ENCODE data around the gene MMP11. TPM values are rescaled to one million over a fixed set of nuclear protein-coding genes. Genes with fewer than 3 reads are reported as not detected.
"Not testable (repeated sequence)": the region's sequence is repeated elsewhere in the genome, so short reads cannot be mapped to it uniquely, and the experiment has no call there.

The MMP11 gene
- 10 to 100 TPM in 4 of 10 donors, 1 to 10 TPM in 6; 6.2 to 18.2 (median 8.7) TPM for polyA plus RNA-seq (ENCODE audit: insufficient read length in 10 of 10)
- long read RNA-seq, donor 1, partial matches to known transcripts = 27 of 28 reads
- long read RNA-seq, donor 1, other reads (novel, unspliced or antisense) = 0 of 28 reads
- long read RNA-seq, donor 2, partial matches to known transcripts = 0 of 2 reads
- long read RNA-seq, donor 2, other reads (novel, unspliced or antisense) = 0 of 2 reads
- long read RNA-seq, donor 3 = 0 reads
- long read RNA-seq, donor 4, partial matches to known transcripts = 24 of 26 reads
- long read RNA-seq, donor 4, other reads (novel, unspliced or antisense) = 0 of 26 reads
- long read RNA-seq, donor 5, partial matches to known transcripts = 0 of 2 reads
- long read RNA-seq, donor 5, other reads (novel, unspliced or antisense) = 0 of 2 reads
- long read RNA-seq, donor 6, transcript MMP11-201 (8 exons, 2,291 nt) = major isoform, 6 of 7 reads
- long read RNA-seq, donor 6, partial matches to known transcripts = 0 of 7 reads
- long read RNA-seq, donor 6, other reads (novel, unspliced or antisense) = 0 of 7 reads
- long read RNA-seq, donor 7, partial matches to known transcripts = 25 of 36 reads
- long read RNA-seq, donor 7, other reads (novel, unspliced or antisense) = 10 of 36 reads
- long read RNA-seq, donor 8, partial matches to known transcripts = 25 of 26 reads
- long read RNA-seq, donor 8, other reads (novel, unspliced or antisense) = 0 of 26 reads
- long read RNA-seq, donor 9, partial matches to known transcripts = 6 of 30 reads
- long read RNA-seq, donor 9, other reads (novel, unspliced or antisense) = 24 of 30 reads

DNA sequence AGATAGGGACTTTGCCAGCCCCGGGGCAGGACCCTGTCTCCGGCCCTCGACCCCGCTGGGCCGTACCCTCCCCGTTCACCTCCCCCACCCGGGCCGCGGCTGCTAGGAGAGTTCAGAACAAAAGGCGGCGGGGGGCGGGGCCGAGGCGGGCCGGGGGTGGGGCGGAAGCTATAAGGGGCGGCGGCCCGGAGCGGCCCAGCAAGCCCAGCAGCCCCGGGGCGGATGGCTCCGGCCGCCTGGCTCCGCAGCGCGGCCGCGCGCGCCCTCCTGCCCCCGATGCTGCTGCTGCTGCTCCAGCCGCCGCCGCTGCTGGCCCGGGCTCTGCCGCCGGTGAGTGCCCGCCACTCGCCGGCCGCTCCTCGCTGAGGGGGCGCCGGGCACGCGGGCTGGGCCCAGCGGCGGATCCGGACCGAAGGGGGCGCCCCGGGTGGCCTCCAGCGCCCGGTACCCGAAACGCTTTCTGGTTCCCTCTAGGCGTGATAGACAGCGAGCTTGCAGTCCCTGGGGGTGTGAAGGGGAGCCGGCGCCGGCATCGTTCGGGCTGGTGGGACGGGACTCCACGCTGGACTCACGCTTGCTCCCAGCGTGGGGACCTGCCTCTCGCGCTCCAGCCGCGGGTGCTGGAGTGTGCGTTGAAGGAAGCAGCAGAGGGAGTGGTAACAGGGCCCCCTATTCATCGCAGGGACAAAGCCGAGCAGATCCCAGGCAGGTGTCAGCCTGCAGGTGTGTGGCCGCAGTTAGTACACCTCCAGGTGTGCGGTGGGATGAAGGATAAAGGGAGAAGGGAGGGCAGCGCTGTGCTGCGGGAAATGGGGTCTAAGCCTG, at the start of gene MMP11:
TSS of gene MMP11 (plus strand) at position 201 of the 825 bp plus-strand sequence. CDS start at position 223, 22 bp downstream.
- DNase-seq = peak in 2 of 3 donors; percentile 39 to 65

DNA sequence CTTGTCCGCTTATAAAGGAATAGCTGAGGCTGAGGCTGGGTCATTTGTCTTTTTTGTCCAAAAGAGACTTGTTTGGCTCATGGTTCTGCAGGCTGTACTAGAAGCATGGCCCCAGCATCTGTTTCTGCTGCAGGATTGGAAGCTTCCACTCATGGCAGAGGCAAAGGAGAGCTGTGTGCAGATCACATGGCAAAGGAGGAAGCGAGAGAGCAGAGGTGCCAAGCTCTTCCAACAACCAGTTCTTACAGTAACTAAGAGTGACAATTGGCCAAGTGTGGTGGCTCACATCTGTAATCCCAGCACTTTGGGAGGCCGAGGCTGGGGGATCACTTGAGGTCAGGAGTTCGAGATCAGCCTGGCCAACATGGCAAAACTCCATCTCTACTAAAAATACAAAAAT, 44.5 kb upstream of the MMP11 start:
- not testable (repeated sequence) for DNase-seq

DNA sequence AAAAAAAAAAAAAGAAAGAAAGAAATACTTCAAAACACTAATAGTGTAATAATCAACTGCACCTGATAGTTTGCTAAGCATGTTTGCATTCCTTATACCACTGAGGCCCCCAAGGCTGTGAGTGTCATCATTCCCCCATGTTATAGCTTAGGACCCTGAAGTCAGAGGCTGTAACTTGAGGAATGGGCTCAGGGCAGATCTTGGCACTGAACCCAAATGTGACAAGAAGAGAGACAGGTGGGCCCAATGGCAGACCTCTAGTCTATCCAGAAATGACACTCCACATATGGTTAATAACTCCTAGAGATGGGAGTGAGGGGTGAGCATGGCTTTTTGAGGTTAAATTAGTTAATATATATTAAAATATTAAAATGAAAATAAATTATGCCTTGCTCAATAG, 35.0 kb upstream of the MMP11 start:
- peak in 1 of 3 donors; percentile 20 for DNase-seq

DNA sequence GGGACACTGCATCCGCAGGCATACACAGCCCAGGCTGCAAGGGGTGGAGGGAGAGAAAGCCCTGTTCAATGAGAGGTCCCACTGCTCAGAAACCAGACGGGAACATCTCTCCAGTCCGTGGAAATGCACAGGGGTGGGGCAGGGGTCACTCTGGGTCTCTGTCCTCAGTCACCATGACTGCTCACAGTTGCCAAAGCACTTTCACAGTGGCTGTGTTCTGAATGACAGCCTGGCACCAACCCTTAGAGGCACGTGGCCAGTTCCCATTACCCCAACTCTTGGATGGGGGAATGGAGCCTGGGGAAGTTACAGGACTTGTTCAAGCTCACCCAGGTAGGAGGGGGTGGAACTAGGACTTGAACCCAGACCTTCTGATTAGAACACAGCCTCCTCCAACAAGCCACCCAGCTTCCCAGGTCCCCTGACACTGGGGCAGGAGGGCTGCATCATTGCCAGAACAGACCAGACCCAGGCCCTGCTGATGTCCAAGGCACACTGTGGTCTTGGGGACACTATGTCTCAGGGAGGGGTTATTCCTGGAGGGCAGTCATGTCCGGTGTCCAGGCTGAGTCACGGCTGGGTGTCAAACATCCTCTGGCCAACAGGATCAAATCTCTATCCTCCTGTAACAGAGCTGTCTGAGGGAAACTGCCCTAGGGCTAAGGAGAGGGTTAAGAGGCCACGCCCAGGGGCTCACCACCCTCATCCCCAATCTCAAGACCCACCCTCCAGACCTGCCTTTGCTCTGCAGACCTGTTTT, 30.0 kb upstream of the MMP11 start:
- DNase-seq = no peak

DNA sequence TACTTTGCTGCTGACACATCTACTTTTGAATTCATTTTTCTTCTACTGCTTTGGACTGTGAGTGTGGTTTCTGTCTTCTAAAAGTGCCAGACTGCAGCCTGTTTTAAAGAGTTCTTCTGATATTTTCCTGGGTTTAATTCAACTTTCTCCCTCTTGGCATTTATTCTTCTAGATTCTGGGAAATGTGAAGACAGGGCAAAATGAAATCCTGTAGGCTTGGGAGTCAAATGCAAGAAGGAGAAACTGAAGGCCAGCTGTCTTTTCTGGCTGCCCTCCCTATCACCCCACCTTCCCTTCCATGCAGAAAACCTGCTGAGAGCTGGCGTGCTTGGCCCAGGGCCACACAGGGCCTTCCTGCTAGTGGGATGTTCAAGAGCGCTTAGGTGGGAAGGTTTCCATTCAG, 29.3 kb upstream of the MMP11 start:
- peak; percentile 45 to 78 (median 72) for DNase-seq

DNA sequence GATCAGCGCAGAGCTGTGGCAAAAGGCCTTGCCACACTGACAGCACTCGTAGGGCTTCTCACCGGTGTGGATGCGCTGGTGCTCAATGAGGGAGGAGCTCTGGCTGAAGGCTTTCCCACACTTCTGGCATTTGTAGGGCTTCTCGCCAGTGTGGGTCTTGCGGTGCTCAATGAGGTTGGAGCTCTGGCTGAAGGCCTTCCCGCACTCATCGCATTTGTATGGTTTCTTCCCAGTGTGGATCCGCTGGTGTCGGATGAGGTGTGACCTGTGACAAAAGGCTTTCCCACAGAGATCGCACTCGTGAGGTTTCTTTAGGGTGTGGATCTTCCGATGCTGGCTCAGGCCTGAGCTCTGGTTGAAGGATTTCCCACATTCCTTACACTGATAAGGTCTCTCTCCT, 28.6 kb upstream of the MMP11 start:
- DNase-seq = no peak

DNA sequence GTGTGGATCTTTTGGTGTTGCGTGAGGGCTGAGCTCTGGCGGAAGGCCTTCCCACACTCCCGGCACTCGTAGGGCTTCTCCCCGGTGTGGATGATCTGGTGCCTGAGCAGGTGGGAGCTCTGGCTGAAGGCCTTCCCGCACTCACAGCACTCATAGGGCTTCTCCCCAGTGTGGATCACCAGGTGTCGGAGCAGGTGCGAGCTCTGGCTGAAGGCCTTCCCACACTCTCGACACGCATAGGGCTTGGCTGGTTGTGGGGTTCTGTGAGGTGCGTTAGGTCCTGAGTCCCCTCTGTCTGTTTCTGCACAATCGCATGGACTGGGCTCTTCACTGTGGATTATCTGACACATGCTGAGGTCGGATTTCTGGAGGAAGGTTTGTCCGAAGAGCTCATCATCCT, 28.2 kb upstream of the MMP11 start:
- no peak for DNase-seq

GRCh38 chr22:23745791-23746190, 26.9 kb upstream of the MMP11 start:
- DNase-seq = no peak

- DNase-seq = peak in 2 of 3 donors; percentile 56 to 76
Measured at GRCh38 chr22:23749841-23750301, 22.8 kb upstream of the MMP11 start.

DNA sequence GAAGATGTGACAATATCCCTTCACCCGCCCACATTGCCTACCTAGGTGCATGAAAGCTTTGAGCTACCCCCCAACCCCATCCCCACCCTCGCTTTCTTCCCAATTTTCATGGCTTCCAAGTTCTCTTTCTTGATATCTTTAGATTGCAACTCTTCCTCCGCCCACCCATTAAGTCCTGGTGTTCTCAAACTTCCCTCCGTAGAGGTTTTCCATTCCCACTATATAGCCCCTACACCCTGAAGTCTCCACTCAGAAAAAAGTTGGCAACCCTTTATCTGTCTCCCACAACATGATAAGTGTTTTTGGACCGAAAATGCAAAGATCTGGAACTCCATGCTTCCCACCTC, 22.3 kb upstream of the MMP11 start:
- DNase-seq = peak in 1 of 3 donors; percentile 66

DNA sequence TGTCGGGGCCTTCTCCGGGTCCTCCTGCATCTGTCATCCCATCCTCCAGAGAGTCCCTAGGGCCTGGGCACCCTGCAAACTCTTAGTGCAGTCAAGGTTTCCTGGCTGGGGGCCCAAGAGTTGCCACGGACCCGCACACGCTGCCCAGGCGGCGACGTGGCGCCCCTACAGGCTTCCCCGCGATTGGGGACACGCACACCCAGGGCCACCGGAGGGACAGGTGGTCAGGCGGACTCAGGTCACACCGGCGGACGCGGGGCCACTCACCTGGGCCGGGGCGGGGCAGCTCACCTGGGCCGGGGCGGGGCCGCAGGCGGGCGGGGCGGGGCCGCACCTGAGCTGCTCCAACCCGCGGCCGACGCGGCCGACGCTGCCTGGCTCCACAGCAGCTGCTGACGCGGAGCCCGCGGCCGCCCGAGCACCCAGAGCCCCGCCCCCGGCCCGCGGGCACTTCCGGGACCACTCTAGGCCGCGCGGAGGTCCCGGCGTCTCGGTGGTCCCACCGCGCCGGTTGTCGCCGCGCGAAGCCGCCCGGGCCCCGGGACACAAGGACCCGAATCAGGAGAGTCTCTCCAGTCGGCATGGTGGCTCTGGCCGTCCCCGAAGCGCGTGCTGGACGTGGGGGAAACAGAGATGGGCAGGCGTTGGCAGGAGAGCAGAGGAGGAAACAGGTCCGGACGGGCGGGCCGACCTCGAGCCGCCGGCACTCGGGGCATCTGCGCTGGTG, 21.8 kb upstream of the MMP11 start, which contains the start of gene ZNF70:
TSS of gene ZNF70 (minus strand) at position 399 of the 727 bp plus-strand sequence. CDS start 5,972 bp downstream, outside the sequence.
- DNase-seq = peak; percentile 83 to 93 (median 90)

DNA sequence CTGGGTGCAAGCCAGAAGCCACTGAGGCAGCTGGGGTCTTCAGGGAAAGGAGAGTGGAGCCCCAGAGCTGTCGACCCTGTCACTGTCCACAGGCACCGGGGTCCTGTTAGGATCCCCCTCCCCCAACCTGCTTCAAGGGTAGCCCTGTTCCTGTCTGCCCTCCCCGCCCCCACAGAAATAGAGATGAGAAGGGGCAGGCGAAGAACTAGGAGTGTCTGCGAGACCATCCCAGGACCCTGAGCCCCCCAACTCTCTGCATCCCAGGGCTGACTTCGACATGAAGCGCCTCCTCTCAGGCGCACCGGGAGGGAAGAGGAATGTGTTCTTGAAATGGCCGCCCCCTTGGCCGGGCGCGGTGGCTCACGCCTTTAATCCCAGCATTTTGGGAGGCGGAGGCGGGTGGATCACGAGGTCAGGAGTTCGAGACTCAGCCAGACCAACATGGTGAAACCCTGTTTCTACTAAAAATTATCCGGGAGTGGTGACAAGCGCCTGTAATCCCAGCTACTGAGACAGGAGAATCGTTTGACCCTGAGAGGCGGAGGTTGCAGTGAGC, 21.1 kb upstream of the MMP11 start:
- DNase-seq = no peak

GRCh38 chr22:23752090-23752691, 20.5 kb upstream of the MMP11 start:
- DNase-seq = no peak

DNA sequence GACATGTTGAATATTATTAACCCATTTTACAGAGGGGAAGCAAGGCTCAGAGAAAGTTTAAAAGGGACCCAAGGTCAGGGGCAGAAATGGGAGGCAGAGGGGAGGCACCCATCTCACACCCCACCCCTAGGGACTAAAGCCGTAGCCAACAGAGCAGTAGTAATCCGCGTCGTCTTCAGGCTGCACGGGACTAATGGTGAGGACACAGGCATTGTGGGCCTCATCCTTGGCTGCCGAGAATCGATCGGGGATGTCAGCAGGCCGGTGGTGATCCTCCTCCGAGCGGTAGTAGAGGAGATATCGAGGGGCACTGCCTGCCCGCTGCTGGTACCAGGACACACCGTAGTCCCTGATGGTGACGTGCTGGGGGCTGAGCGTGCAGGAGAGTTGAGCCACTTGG, 19.9 kb upstream of the MMP11 start:
- DNase-seq = no peak

GRCh38 chr22:23753385-23753784, 19.3 kb upstream of the MMP11 start:
- DNase-seq = no peak

DNA sequence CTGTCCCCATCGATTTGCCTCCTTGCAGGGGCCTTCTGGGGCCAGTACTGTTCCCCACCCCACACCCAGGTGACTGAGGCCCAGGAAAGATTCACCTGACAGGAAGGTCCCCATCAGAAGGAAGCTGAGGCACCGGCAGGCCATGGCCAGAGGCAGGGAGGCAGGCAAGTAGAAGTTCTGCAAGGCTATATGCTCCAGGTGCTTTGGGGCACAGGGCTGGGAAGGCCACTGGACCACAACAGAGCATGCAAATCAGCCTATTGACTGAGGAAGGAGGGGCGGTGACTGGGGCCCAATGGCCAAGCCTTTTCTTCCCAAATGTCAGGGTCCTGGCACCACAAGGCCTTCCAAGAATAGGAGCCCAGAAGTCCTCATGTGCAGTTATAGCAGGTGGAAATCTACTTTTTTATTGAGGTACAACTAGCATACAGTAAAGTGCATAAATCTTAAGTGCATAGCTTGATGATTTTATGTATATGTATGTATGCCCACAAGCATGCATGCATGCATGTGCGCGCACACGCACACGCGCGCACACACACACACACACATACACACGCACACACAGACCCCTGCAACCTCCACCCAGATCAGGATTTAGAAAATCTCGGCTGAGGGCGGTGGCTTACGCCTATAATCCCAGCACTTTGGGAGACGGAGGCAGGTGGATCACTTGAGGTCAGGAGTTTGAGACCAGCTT, 18.3 kb upstream of the MMP11 start, which contains the start of gene VPREB3:
TSS of gene VPREB3 (minus strand) at position 206 of the 700 bp plus-strand sequence. CDS start at position 144, 62 bp downstream.
- DNase-seq = no peak

GRCh38 chr22:23754980-23755636, 17.5 kb upstream of the MMP11 start:
- DNase-seq = no peak

DNA sequence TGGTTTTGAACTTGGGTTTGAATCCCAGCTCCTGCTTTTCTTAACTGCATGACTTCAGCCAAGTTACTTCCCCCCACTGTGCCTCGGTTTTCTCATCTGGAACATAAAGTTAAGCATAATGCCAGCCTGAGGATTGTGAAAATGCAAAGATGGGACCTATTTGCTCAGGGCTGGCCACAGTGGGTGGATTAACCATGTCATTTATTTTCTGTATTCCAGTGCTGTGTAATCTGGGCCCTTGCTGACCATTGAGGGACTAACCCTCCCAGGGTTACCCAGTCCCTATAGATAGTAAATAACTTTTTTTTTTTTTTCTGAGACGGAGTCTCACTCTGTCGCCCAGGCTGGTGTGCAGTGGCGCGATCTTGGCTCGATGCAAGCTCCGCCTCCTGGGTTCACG, 16.9 kb upstream of the MMP11 start:
- DNase-seq = no peak

All from muscle of back (tissue), 13 donors.